Measurements from ENCODE around the gene KLHL29. TPM values are rescaled to one million over a fixed set of nuclear protein-coding genes. Genes with fewer than 3 reads are reported as not detected.

Gene KLHL29
- total RNA-seq, 1 experiment from 2014 or later, result 16.7 TPM

- TF ChIP-seq CTCF (IDR thresholded peaks at IDR 0.05 in 2 of 3, conservative IDR thresholded peaks at IDR 0.05 in 1 of 3; ENCODE audit: borderline replicate concordance in 1 of 3, insufficient read depth in 1 of 3, low read depth in 2 of 3, low read length in 2 of 3) (no peak), YY1 (IDR thresholded peaks at IDR 0.05; ENCODE audit: extremely low read depth, insufficient replicate concordance, low read depth, low read length) (no peak), RAD21 (IDR thresholded peaks at IDR 0.05; ENCODE audit: low read depth) (no peak), SP1 (IDR thresholded peaks at IDR 0.05; ENCODE audit: low read depth) (no peak)
Measured at GRCh38 chr2:23657371-23657770, 272.4 kb downstream of the KLHL29 start (continued).

GRCh38 chr2:23657934-23658333, 273.0 kb downstream of the KLHL29 start:
- TF ChIP-seq YY1 (IDR thresholded peaks at IDR 0.05; ENCODE audit: extremely low read depth, insufficient replicate concordance, low read depth, low read length) (no peak), SIN3A (IDR thresholded peaks at IDR 0.05; ENCODE audit: low read depth) (no peak), REST (IDR thresholded peaks at IDR 0.05; ENCODE audit: low read depth) (no peak), RAD21 (IDR thresholded peaks at IDR 0.05; ENCODE audit: low read depth) (no peak), ELF1 (IDR thresholded peaks at IDR 0.05; ENCODE audit: borderline replicate concordance, low read depth) (no peak), CEBPB (IDR thresholded peaks at IDR 0.05; ENCODE audit: low read depth) (no peak), FOSL1 (IDR thresholded peaks at IDR 0.05; ENCODE audit: low read depth) (no peak), CTCF (IDR thresholded peaks at IDR 0.05 in 2 of 3, conservative IDR thresholded peaks at IDR 0.05 in 1 of 3; ENCODE audit: borderline replicate concordance in 1 of 3, insufficient read depth in 1 of 3, low read depth in 2 of 3, low read length in 2 of 3) (no peak), SP1 (IDR thresholded peaks at IDR 0.05; ENCODE audit: low read depth) (no peak), ATF3 (IDR thresholded peaks at IDR 0.05) (no peak), ZFX (IDR thresholded peaks at IDR 0.05) (no peak), EGR1 (IDR thresholded peaks at IDR 0.05; ENCODE audit: low read depth) (no peak), ZNF274 (IDR thresholded peaks at IDR 0.05; ENCODE audit: low read depth, low read length) (no peak)
- H4K20me1 ChIP-seq (ENCODE audit: insufficient read depth), result no peaks in the 10 kb centered on the region
- H3K36me3 ChIP-seq (ENCODE audit: control insufficient read depth in 1 of 2, insufficient read depth in 2 of 2, low read length in 2 of 2), result no peaks in the 10 kb centered on the region
- ChIA-PET CTCF (no interaction called here), POLR2A (no interaction called here), RAD21 (ENCODE audit: low non-redundant PET in 1 of 2, low total read pairs in 2 of 2, uncharacterized antibody in 2 of 2, unreplicated experiment in 2 of 2) (no interaction called here)
- H3K79me2 ChIP-seq (ENCODE audit: insufficient read depth, low read length), result no peaks in the 10 kb centered on the region
- no peak overlapping the region for H3K4me2 ChIP-seq (ENCODE audit: low read length)
- ATAC-seq (no peak), DNase-seq (ENCODE audit: low read depth, low spot score) (no peak)
- no TSS peak for BruUV-seq (replicated peaks)
- H3K9me2 ChIP-seq (ENCODE audit: insufficient read depth), result no peaks in the 10 kb centered on the region
- H3K4me1 ChIP-seq (ENCODE audit: control insufficient read depth in 1 of 2, insufficient read depth in 2 of 2, low read length in 2 of 2), result no peaks in the 10 kb centered on the region
- H3K9ac ChIP-seq (ENCODE audit: low read length), result no peak overlapping the region
- no peak overlapping the region for H2AFZ ChIP-seq (ENCODE audit: low read depth, low read length, poor library complexity, severe bottlenecking)
- no peaks in the 10 kb centered on the region for H3K9me3 ChIP-seq (ENCODE audit: control insufficient read depth in 1 of 2, insufficient read depth in 1 of 2, low read depth in 1 of 2, low read length in 2 of 2)
- H3K27ac ChIP-seq (ENCODE audit: low read depth, low read length), result no peak overlapping the region
- H3K4me3 ChIP-seq (replicated peaks in 1 of 2; ENCODE audit: low read depth in 1 of 2, low read length in 2 of 2), result no peak overlapping the region
- H3K27me3 ChIP-seq (ENCODE audit: insufficient read depth, low read length), result no peaks in the 10 kb centered on the region
- intact Hi-C loops (cut with micrococcal nuclease), result no loop called here
